Spleen (tissue), 11 donors: ENCODE results near the gene CYP4A22. TPM values are rescaled to one million over a fixed set of nuclear protein-coding genes. Genes with fewer than 3 reads are reported as not detected.
"Not testable (repeated sequence)": the region's sequence is repeated elsewhere in the genome, so short reads cannot be mapped to it uniquely, and the experiment has no call there.

Source experiments
- DNase-seq: peaks from one replicate; pipeline ENCODE4 v3.0.0-alpha.2; 2020
- H3K27ac ChIP-seq, 8 donors: fragments of 200-600 bp; sonication (generic) in 7 of 8; 1 replicate in 4 of 8; 2 replicates in 4 of 8; pipeline versions ENCODE4 v1.5.0 to v1.8.0; 2016 to 2021; ENCODE audit warnings: inconsistent platforms in 4 of 8, mild to moderate bottlenecking in 4 of 8, moderate library complexity in 1 of 8
- H3K27me3 ChIP-seq, 7 donors: fragments of 200-600 bp; sonication (generic) in 6 of 7; replicated peaks in 1 of 7; 1 replicate in 4 of 7; 2 replicates in 3 of 7; pipeline versions ENCODE4 v1.5.0 to v1.8.0; 2016 to 2021; ENCODE audit warnings: inconsistent platforms in 3 of 7, mild to moderate bottlenecking in 1 of 7
- H3K36me3 ChIP-seq, 6 donors: fragments of 200-600 bp; sonication (generic) in 5 of 6; 1 replicate in 4 of 6; 2 replicates in 2 of 6; pipeline versions ENCODE4 v1.5.0 to v1.8.0; 2016 to 2021; ENCODE audit warnings: inconsistent platforms in 2 of 6
- H3K4me1 ChIP-seq, 6 donors: fragments of 200-600 bp; sonication (generic) in 5 of 6; 1 replicate in 3 of 6; 2 replicates in 3 of 6; pipeline versions ENCODE4 v1.5.0 to v1.8.0; 2016 to 2021; ENCODE audit warnings: inconsistent platforms in 3 of 6
- H3K4me3 ChIP-seq, 8 donors: fragments of 200-600 bp; sonication (generic) in 7 of 8; 1 replicate in 4 of 8; 2 replicates in 4 of 8; pipeline versions ENCODE4 v1.5.0 to v1.8.0; 2016 to 2021; ENCODE audit warnings: inconsistent platforms in 4 of 8, mild to moderate bottlenecking in 4 of 8, moderate library complexity in 2 of 8
- H3K9me3 ChIP-seq, 8 donors: fragments of 200-600 bp; sonication (generic) in 7 of 8; 1 replicate in 4 of 8; 2 replicates in 4 of 8; pipeline versions ENCODE4 v1.5.0 to v1.8.0; 2016 to 2021; ENCODE audit warnings: inconsistent platforms in 4 of 8
- POLR2A ChIP-seq, 3 donors: fragments of 450-650 bp; IDR thresholded peaks; one replicate each; pipeline ENCODE4 v1.5.1; 2017; ENCODE audit warnings: antibody characterized with exemption in 3 of 3, mild to moderate bottlenecking in 1 of 3
- POLR2AphosphoS5 ChIP-seq, 3 donors: sonication (generic); formaldehyde crosslinking; IDR thresholded peaks; one replicate each; pipeline ENCODE4 v1.5.1; 2017; ENCODE audit warnings: antibody characterized with exemption in 3 of 3
- WGBS, 5 donors: extraction: QIAGEN DNeasy Blood & Tissue Kit in 3 of 5; methylation state at CpG; one replicate each; pipeline versions ENCODE4 v1.1.5 to v1.1.7; 2013 to 2018; 5-methylcytosine and 5-hydroxymethylcytosine counted together
- intact Hi-C: fragments of 100-400 bp; cut with DNase I; formaldehyde crosslinking; loops from one replicate; pipeline ENCODE4 v1.15.0; 2023; ENCODE audit warnings: low total_unique reads
- polyA plus RNA-seq, 3 donors: library from polyadenylated mRNA; stranded (reverse); fragments of 200-250 nt; gene quantifications; one replicate each; pipeline ENCODE4 v1.2.1, GENCODE V29; 2013
- total RNA-seq, 7 donors: library from RNA; depleted of rRNA in 3 of 7; stranded (reverse); fragments of >200 nt in 3 of 7; fragmentation: NEBNext Ultra II Directional in 4 of 7; extraction: Animal tissue kit (Norgen Biotek cat#: 25700) in 4 of 7; gene quantifications; one replicate each; pipeline versions ENCODE4 v1.1.0 to v1.2.1, GENCODE V29; 2016 to 2021
- TF ChIP-seq, protein P1 (sequence below), 11 experiments: fragments of 200-600 bp in 7 of 11; fragments of 450-650 bp in 4 of 11; sonication (generic) in 4 of 11; IDR thresholded peaks in 8 of 11; conservative IDR thresholded peaks in 3 of 11; 1 replicate in 7 of 11; 2 replicates in 4 of 11; pipeline versions ENCODE4 v1.4.0 to v1.8.0; 2016 to 2021; ENCODE audit warnings: antibody characterized with exemption in 11 of 11, inconsistent platforms in 4 of 11, mild to moderate bottlenecking in 1 of 11
- donor health status: healthy with polysubstance abuse.
- donor health status: DM: no; HTN: no; CAD: no; lungs with moderate emphysema.
- donor health status: DM: no; HTN: no; CAD: no.
- donor health status: Bipolar disorder and iron deficiency.
- donor health status: healthy.
- donor health status: DM: no; HTN: no; CAD: no.
- donor health status: DM: yes; HTN: yes; CAD: no.

The CYP4A22 gene
- total and polyA plus RNA-seq, 10 donors: 0.43 TPM; not detected in 9

DNA sequence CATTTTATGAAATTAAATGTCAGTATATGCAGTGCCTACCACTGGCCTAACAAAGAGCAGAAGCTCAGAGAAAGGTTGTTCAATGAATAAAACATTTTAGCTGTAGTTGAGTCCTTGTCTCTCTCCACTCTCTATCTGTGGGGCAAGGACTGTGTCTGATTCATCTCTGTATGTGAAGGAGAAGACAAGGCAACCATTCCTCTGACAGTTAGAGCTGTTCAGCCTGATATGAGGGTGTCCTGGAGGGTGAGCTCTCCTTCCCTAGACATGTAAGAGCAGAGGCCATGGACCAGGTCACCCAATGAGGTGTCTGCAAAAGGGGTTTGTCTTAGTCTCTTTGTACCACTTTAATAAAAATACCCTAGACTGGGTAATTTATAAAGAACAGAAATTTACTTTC, 57.1 kb downstream of the CYP4A22 start:
- DNase-seq: peak; percentile 11

DNA sequence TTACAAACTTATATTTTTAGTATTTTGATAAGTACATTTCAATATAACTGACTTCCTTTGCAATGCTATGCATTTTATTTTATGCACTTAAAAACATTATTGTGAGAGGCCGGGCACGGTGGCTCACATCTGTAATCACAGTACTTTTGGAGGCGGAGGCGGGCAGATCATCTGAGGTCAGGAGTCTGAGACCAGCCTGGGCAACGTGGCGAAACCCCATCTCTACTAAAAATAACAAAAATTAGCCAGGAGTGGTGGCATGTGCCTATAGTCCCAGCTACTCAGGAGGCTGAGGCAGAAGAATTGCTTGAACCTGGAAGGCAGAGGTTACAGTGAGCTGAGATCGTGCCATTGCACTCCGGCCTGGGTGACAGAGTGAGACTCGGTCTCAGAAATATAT, 58.7 kb downstream of the CYP4A22 start:
- DNase-seq: peak; percentile 34
- WGBS, 5 donors: 84 to 91% (median 88%) methylated on average over 9 of the region's 9 CpGs
- not testable (repeated sequence) for H3K9me3 ChIP-seq, H3K27ac ChIP-seq, H3K4me3 ChIP-seq, H3K36me3 ChIP-seq
- intact Hi-C loops: loop anchor here (10.0 kb wide), 1 partner anchor 229 kb away; no protein-coding TSS in a partner anchor
- peaks cover 0 to 25% (median 0%) of the 10 kb centered on the region in 7 donors for H3K27me3 ChIP-seq
- H3K4me1 ChIP-seq: peaks cover 0 to 17% (median 11%) of the 10 kb centered on the region in 6 donors

More for the DNA sequence above, 57.1 kb downstream of the CYP4A22 start:
- Histone ChIP-seq H3K27me3 (peaks cover 0 to 20% (median 0%) of the 10 kb centered on the region in 7 donors), H3K9me3 (no peaks in the 10 kb centered on the region), H3K27ac (no peak overlapping the region), H3K36me3 (no peaks in the 10 kb centered on the region), H3K4me1 (peaks cover 0 to 30% (median 11%) of the 10 kb centered on the region in 6 donors), H3K4me3 (no peak overlapping the region)
- TF ChIP-seq POLR2A (IDR thresholded peaks at IDR 0.05) (no peak), POLR2AphosphoS5 (IDR thresholded peaks at IDR 0.05) (no peak)
- TF ChIP-seq, protein P1, sequence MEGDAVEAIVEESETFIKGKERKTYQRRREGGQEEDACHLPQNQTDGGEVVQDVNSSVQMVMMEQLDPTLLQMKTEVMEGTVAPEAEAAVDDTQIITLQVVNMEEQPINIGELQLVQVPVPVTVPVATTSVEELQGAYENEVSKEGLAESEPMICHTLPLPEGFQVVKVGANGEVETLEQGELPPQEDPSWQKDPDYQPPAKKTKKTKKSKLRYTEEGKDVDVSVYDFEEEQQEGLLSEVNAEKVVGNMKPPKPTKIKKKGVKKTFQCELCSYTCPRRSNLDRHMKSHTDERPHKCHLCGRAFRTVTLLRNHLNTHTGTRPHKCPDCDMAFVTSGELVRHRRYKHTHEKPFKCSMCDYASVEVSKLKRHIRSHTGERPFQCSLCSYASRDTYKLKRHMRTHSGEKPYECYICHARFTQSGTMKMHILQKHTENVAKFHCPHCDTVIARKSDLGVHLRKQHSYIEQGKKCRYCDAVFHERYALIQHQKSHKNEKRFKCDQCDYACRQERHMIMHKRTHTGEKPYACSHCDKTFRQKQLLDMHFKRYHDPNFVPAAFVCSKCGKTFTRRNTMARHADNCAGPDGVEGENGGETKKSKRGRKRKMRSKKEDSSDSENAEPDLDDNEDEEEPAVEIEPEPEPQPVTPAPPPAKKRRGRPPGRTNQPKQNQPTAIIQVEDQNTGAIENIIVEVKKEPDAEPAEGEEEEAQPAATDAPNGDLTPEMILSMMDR (IDR thresholded peaks at IDR 0.05 in 8 of 11, conservative IDR thresholded peaks at IDR 0.05 in 3 of 11): no peak
- intact Hi-C loops: loop anchor here (5.0 to 10.0 kb wide), 2 partner anchors 68 to 230 kb away; no protein-coding TSS in a partner anchor

DNA sequence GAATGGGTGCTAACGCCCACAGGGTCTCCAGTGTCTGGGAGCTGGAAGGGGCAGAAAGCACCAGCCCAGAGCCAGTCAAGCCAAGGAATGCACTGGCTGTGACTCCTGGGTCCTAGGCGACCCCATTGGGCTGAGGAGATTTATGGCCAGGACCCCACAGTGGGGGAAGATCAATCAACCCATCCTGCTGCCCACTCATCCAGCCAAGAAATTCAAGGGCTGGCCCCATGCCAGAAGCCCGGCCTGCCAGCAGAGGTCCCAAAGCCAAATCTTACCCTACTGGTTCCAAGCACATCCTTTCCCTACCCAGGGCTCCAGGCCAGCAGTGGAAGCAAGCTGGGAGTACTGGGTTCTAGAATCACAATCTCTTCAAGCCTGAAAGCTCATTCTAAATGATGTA, 59.4 kb downstream of the CYP4A22 start:
- peak; percentile 50 for DNase-seq
- H3K27ac ChIP-seq: no peak overlapping the region
- H3K27me3 ChIP-seq: peaks cover 0 to 29% (median 0%) of the 10 kb centered on the region in 7 donors
- H3K9me3 ChIP-seq: no peaks in the 10 kb centered on the region
- no peaks in the 10 kb centered on the region for H3K36me3 ChIP-seq
- no peak overlapping the region for H3K4me3 ChIP-seq
- TF ChIP-seq POLR2AphosphoS5 (IDR thresholded peaks at IDR 0.05): no peak
- no peak for TF ChIP-seq POLR2A (IDR thresholded peaks at IDR 0.05)
- TF ChIP-seq, protein P1 (IDR thresholded peaks at IDR 0.05 in 8 of 11, conservative IDR thresholded peaks at IDR 0.05 in 3 of 11): no peak
- 43 to 74% (median 61%) methylated on average over 3 of the region's 3 CpGs for WGBS, 5 donors
- intact Hi-C loops: loop anchor here (10.0 kb wide), 1 partner anchor 228 kb away; no protein-coding TSS in a partner anchor
- H3K4me1 ChIP-seq: peaks cover 0 to 16% (median 10%) of the 10 kb centered on the region in 6 donors

DNA sequence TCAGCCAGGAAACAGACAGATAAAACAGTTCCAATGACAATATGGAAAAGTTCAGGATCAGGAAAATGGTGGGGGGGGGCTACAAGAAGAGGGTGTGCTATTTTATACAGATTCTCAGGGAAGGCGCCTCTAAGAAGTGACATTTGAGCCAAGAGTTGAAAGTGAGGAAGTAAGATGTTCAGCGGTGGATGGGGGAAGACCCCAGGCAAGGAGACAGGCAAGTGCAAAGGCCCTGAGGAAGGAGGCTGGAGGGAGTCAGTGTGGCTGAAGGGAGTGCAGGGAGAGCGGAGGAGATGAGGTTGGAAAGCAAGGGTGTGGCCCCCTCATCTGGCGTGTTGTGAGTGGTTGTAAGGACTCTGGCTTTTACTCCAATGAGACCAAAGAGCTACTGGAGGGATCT, 61.0 kb downstream of the CYP4A22 start:
- Histone ChIP-seq H3K27ac (no peak overlapping the region), H3K9me3 (peaks cover 0 to 7% (median 0%) of the 10 kb centered on the region in 8 donors), H3K27me3 (peaks cover 0 to 29% (median 0%) of the 10 kb centered on the region in 7 donors), H3K36me3 (no peaks in the 10 kb centered on the region), H3K4me3 (no peak overlapping the region), H3K4me1 (peaks cover 0 to under 1% (median under 1%) of the 10 kb centered on the region in 6 donors)
- DNase-seq: peak; percentile 6
- 75 to 93% (median 86%) methylated on average over 4 of the region's 4 CpGs for WGBS, 5 donors
- intact Hi-C loops: loop anchor here (10.0 kb wide), 1 partner anchor 227 kb away; no protein-coding TSS in a partner anchor
- no peak for TF ChIP-seq POLR2A (IDR thresholded peaks at IDR 0.05)
- TF ChIP-seq POLR2AphosphoS5 (IDR thresholded peaks at IDR 0.05): no peak
- TF ChIP-seq, protein P1 (IDR thresholded peaks at IDR 0.05 in 8 of 11, conservative IDR thresholded peaks at IDR 0.05 in 3 of 11): no peak

Other genes with a start within 250 kb of the CYP4A22 start
- gene CYP4A11, start 196.0 kb upstream of the CYP4A22 start, total RNA-seq: not detected
- gene CYP4A11, start 196.0 kb upstream of the CYP4A22 start, polyA plus RNA-seq: not detected
- 1 to 10 TPM in 1 of 7 donors, under 1 TPM in 4, not detected in 2; 0.14 to 1.7 (median 0.17) TPM for gene CYP4X1, start 113.8 kb upstream of the CYP4A22 start, total RNA-seq
- under 1 TPM; 0.24 to 0.48 (median 0.41) TPM for gene CYP4X1, start 113.8 kb upstream of the CYP4A22 start, polyA plus RNA-seq
- not detected for gene CYP4Z1, start 70.2 kb upstream of the CYP4A22 start, total RNA-seq
- gene CYP4Z1, start 70.2 kb upstream of the CYP4A22 start, polyA plus RNA-seq: under 1 TPM in 2 of 3 donors, not detected in 1; 0.03 to 0.24 TPM
- gene PDZK1IP1, start 52.6 kb downstream of the CYP4A22 start, total RNA-seq: 10 to 100 TPM in 1 of 7 donors, 1 to 10 TPM in 5, under 1 TPM in 1; 0.76 to 11.0 (median 4.0) TPM
- 1 to 10 TPM in 1 of 3 donors, under 1 TPM in 2; 0.22 to 8.3 (median 0.41) TPM for gene PDZK1IP1, start 52.6 kb downstream of the CYP4A22 start, polyA plus RNA-seq
- 10 to 100 TPM; 12.9 to 24.5 (median 16.0) TPM for gene TAL1, start 94.8 kb downstream of the CYP4A22 start, total RNA-seq
- 10 to 100 TPM in 1 of 3 donors, 1 to 10 TPM in 2; 2.9 to 12.1 (median 4.4) TPM for gene TAL1, start 94.8 kb downstream of the CYP4A22 start, polyA plus RNA-seq
- 1 to 10 TPM; 2.0 to 8.1 (median 3.9) TPM for gene STIL, start 176.7 kb downstream of the CYP4A22 start, total RNA-seq
- 1 to 10 TPM in 2 of 3 donors, under 1 TPM in 1; 0.54 to 1.2 (median 1.1) TPM for gene STIL, start 176.7 kb downstream of the CYP4A22 start, polyA plus RNA-seq
- gene CMPK1, start 196.3 kb downstream of the CYP4A22 start, total RNA-seq: 100 to 1,000 TPM in 1 of 7 donors, 10 to 100 TPM in 6; 75.7 to 101 (median 95.2) TPM
- gene CMPK1, start 196.3 kb downstream of the CYP4A22 start, polyA plus RNA-seq: 10 to 100 TPM; 69.8 to 81.1 (median 73.4) TPM